Heart left ventricle (tissue), 16 donors: ENCODE measurements around the gene YARS1. TPM values are rescaled to one million over a fixed set of nuclear protein-coding genes. Genes with fewer than 3 reads are reported as not detected.
"Not testable (repeated sequence)": the region's sequence is repeated elsewhere in the genome, so short reads cannot be mapped to it uniquely, and the experiment has no call there.

ENCODE experiments used
- ATAC-seq, 4 donors: fragments of 200-7000 bp; cut with Tn5 transposase; one replicate each; pipeline ENCODE4 v1.9.1; 2020 to 2022; ENCODE audit warnings: moderate library complexity in 4 of 4, mild to moderate bottlenecking in 3 of 4, moderate number of reproducible peaks in 1 of 4
- DNase-seq, 5 donors: peaks; one replicate each; pipeline ENCODE4 v3.0.0-alpha.2; 2020
- H3K27ac ChIP-seq, 12 donors: fragments of 200-600 bp; sonication (generic) in 4 of 12; one replicate each; pipeline versions ENCODE4 v1.5.0 to v1.8.0; 2016 to 2022; ENCODE audit warnings: mild to moderate bottlenecking in 2 of 12
- H3K27me3 ChIP-seq, 9 donors: fragments of 200-600 bp; sonication (generic) in 2 of 9; one replicate each; pipeline versions ENCODE4 v1.5.1 to v1.8.0; 2016 to 2022; ENCODE audit warnings: mild to moderate bottlenecking in 3 of 9
- H3K36me3 ChIP-seq, 9 donors: fragments of 200-600 bp; sonication (generic) in 2 of 9; one replicate each; pipeline versions ENCODE4 v1.5.0 to v1.8.0; 2018 to 2022; ENCODE audit warnings: mild to moderate bottlenecking in 2 of 9
- H3K4me1 ChIP-seq, 12 donors: fragments of 200-600 bp; sonication (generic) in 4 of 12; one replicate each; pipeline versions ENCODE4 v1.5.0 to v1.8.0; 2016 to 2022; ENCODE audit warnings: mild to moderate bottlenecking in 3 of 12
- H3K4me3 ChIP-seq, 12 donors: fragments of 200-600 bp; sonication (generic) in 4 of 12; one replicate each; pipeline versions ENCODE4 v1.5.0 to v1.8.0; 2017 to 2022; ENCODE audit warnings: mild to moderate bottlenecking in 9 of 12, moderate library complexity in 4 of 12
- H3K9me3 ChIP-seq, 12 donors: fragments of 200-600 bp; sonication (generic) in 4 of 12; one replicate each; pipeline versions ENCODE4 v1.5.0 to v1.8.0; 2016 to 2022; ENCODE audit warnings: mild to moderate bottlenecking in 1 of 12
- POLR2A ChIP-seq, 2 donors: fragments of 450-650 bp; IDR thresholded peaks; one replicate each; pipeline ENCODE4 v1.6.1; 2017; ENCODE audit warnings: antibody characterized with exemption in 2 of 2, mild to moderate bottlenecking in 2 of 2, moderate library complexity in 2 of 2
- WGBS, 4 donors: extraction: QIAGEN DNeasy Blood & Tissue Kit in 2 of 4; methylation state at CpG; one replicate each; pipeline versions ENCODE4 v1.1.5 to v1.1.7; 2013 to 2018; 5-methylcytosine and 5-hydroxymethylcytosine counted together
- intact Hi-C, 10 donors: fragments of 100-400 bp; cut with DNase I; formaldehyde crosslinking; loops; one replicate each; pipeline versions ENCODE4 v1.11.1 to v1.14.2; 2022
- polyA plus RNA-seq, 2 donors: library from polyadenylated mRNA; stranded (reverse); fragments of 200-250 nt; gene quantifications; one replicate each; pipeline ENCODE4 v1.2.3, GENCODE V29; 2013
- total RNA-seq, 9 donors: library from RNA; depleted of rRNA in 2 of 9; stranded (reverse); fragments of >200 nt in 2 of 9; fragmentation: NEBNext Ultra II Directional in 3 of 9; extraction: Animal tissue kit (Norgen Biotek cat#: 25700) in 3 of 9; gene quantifications; one replicate each; pipeline versions ENCODE4 v1.1.0 to v1.2.4, GENCODE V29; 2016 to 2023
- TF ChIP-seq, protein P1 (sequence below), 12 donors: fragments of 200-600 bp; sonication (generic) in 4 of 12; IDR thresholded peaks; one replicate each; pipeline versions ENCODE4 v1.5.0 to v1.8.0; 2018 to 2022; ENCODE audit warnings: antibody characterized with exemption in 12 of 12, mild to moderate bottlenecking in 5 of 12
- donor health status: ischemic (EF 13 %, LVEDD 7.1; RV severe dilation, severe dysfunction).
- donor health status: healthy with polysubstance abuse.
- donor health status: DM: no; HTN: yes; CAD: no.
- donor health status: DM: no; HTN: no; CAD: no.
- donor health status: ischemic (EF 25% LVEDD 6.9; RV normal size, moderate dysfunction).
- donor health status: ischemic (EF 25% LVEDD 5.7; RV mildly dilated, moderate dysfunction).
- donor health status: healthy.
- donor health status: DM: yes; HTN: yes; CAD: no.
- donor health status: ischemic (EF 35%, LVEDD 5.7; RV mildly dilated, moderate dysfunction).
- donor health status: nonischemic (EF 11% LVEDD 7.7; RV severe dilation, severe dysfunction).
- donor health status: DM: yes; HTN: yes; CAD: no.
- donor health status: PGD.
- donor health status: ischemic (EF 29% LVEDD 5.4; RV normal size, mild dysfunction).
- donor health status: nonischemic (EF 23%, LVEDD 6.1; RV moderate dilation, normal function).

Gene YARS1
- total and polyA plus RNA-seq, 11 donors, result 18.6 to 61.3 (median 34.8) TPM

DNA sequence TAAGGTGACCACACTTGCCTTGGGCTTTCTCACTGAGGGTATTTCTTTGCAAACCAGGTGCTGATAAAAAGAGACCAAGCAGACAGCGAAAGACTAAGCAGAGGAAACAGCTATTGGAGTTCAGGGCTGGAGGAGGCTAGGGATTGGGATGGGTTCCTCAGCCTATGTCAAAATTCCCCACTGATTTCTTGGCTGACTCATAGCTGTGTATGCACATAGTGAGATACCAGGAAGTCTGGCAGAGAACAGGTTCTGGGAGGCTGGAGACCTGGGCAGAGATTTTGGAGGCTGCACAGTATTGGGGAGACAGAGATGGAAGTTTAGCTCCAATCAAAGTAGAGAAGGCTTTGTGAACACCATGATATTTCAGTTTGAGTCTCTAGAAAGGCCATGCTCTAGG is 25.3 kb downstream of the YARS1 start:
- H3K4me3 ChIP-seq, result no peak overlapping the region
- no peak for TF ChIP-seq POLR2A (IDR thresholded peaks at IDR 0.05)
- TF ChIP-seq, protein P1, sequence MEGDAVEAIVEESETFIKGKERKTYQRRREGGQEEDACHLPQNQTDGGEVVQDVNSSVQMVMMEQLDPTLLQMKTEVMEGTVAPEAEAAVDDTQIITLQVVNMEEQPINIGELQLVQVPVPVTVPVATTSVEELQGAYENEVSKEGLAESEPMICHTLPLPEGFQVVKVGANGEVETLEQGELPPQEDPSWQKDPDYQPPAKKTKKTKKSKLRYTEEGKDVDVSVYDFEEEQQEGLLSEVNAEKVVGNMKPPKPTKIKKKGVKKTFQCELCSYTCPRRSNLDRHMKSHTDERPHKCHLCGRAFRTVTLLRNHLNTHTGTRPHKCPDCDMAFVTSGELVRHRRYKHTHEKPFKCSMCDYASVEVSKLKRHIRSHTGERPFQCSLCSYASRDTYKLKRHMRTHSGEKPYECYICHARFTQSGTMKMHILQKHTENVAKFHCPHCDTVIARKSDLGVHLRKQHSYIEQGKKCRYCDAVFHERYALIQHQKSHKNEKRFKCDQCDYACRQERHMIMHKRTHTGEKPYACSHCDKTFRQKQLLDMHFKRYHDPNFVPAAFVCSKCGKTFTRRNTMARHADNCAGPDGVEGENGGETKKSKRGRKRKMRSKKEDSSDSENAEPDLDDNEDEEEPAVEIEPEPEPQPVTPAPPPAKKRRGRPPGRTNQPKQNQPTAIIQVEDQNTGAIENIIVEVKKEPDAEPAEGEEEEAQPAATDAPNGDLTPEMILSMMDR (IDR thresholded peaks at IDR 0.05), result no peak
- H3K4me1 ChIP-seq, result no peaks in the 10 kb centered on the region
- no peaks in the 10 kb centered on the region for H3K27me3 ChIP-seq
- no peak for DNase-seq
- H3K36me3 ChIP-seq, result peaks cover 0 to 96% (median 84%) of the 10 kb centered on the region in 9 donors
- intact Hi-C loops, result no loop called here
- no peak for ATAC-seq
- 90 to 97% (median 96%) methylated on average over 1 of the region's 1 CpG for WGBS, 4 donors
- H3K27ac ChIP-seq, result no peak overlapping the region
- H3K9me3 ChIP-seq, result no peaks in the 10 kb centered on the region

DNA sequence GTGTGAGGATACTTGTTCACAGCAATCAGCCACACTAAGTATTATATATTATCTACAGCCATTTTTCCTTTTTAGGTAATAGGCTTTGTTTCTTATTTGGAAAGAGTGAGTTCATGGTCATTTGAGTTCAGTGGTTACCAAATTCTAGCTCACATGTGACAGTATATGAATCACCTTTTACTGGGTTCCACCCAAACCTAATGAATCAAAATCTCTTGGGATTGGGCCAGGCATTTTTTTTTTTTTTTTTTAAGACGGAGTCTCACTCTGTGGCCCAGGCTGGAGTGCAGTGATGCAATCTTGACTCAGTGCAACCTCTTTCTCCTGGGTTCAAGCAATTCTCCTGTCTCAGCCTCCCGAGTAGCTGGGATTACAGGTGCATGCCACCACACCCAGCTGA is 27.8 kb downstream of the YARS1 start:
- peaks cover 0 to 98% (median 89%) of the 10 kb centered on the region in 9 donors for H3K36me3 ChIP-seq
- intact Hi-C loops, H3K4me3 ChIP-seq, DNase-seq, H3K4me1 ChIP-seq, H3K27me3 ChIP-seq, H3K9me3 ChIP-seq, H3K27ac ChIP-seq: not testable (repeated sequence)
- ATAC-seq, result peak in 2 of 4 donors; percentile 34 to 70
- whole genome bisulfite sequencing, 4 donors, result 65 to 83% (median 77%) methylated on average over 2 of the region's 2 CpGs

DNA sequence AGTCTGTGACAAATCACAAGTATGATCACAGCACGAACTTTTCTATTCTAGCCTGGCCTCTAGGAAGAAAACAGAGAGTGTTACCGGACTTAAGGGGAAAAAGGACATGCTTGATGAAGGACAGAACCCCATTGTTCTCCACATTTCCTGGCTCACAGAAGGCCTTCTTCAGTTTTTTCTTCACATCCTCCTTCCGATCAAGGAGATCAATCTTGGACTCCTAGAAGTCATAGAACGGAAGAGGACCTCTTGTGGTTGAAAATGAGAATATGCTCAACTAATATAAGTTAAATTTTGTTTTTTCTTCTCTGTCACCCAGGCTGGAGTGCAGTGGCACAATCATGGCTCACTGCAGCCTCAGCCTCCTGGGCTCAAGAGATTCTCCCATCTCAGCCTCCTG is 30.3 kb downstream of the YARS1 start:
- TF ChIP-seq, protein P1 (IDR thresholded peaks at IDR 0.05), result peak in 5 of 12 donors; percentile 8 to 31 (median 28)
- TF ChIP-seq POLR2A (IDR thresholded peaks at IDR 0.05), result no peak
- no peaks in the 10 kb centered on the region for H3K27me3 ChIP-seq
- H3K9me3 ChIP-seq, result no peaks in the 10 kb centered on the region
- no peaks in the 10 kb centered on the region for H3K4me1 ChIP-seq
- H3K4me3 ChIP-seq, result no peak overlapping the region
- intact Hi-C loops, result no loop called here
- H3K27ac ChIP-seq, result no peak overlapping the region
- WGBS, 4 donors, result 58 to 68% (median 64%) methylated on average over 4 of the region's 4 CpGs
- peaks cover 0 to 98% (median 95%) of the 10 kb centered on the region in 9 donors for H3K36me3 ChIP-seq
- ATAC-seq, result no peak
- DNase-seq, result no peak

- Histone ChIP-seq H3K36me3 (peaks cover 0 to 100% (median 95%) of the 10 kb centered on the region in 9 donors), H3K27ac (no peak overlapping the region), H3K27me3 (no peaks in the 10 kb centered on the region), H3K4me1 (no peaks in the 10 kb centered on the region), H3K4me3 (no peak overlapping the region), H3K9me3 (no peaks in the 10 kb centered on the region)
- no peak for DNase-seq
- 93 to 99% (median 95%) methylated on average over 3 of the region's 3 CpGs for WGBS, 4 donors
- intact Hi-C loops, result no loop called here
- TF ChIP-seq, protein P1 (IDR thresholded peaks at IDR 0.05), result no peak
- TF ChIP-seq POLR2A (IDR thresholded peaks at IDR 0.05), result no peak
- no peak for ATAC-seq
These were observed 32.3 kb downstream of the YARS1 start for GRCh38 chr1:32784817-32785216.

GRCh38 chr1:32783851-32784250 is 33.3 kb downstream of the YARS1 start:
- DNase-seq, result no peak
- ATAC-seq, result no peak
- WGBS, 4 donors, result 96 to 98% (median 97%) methylated on average over 5 of the region's 5 CpGs
- H3K27me3 ChIP-seq, result no peaks in the 10 kb centered on the region
- no peaks in the 10 kb centered on the region for H3K4me1 ChIP-seq
- no peaks in the 10 kb centered on the region for H3K9me3 ChIP-seq
- H3K36me3 ChIP-seq, result peaks cover 0 to 100% (median 95%) of the 10 kb centered on the region in 9 donors
- H3K27ac ChIP-seq, result no peak overlapping the region
- TF ChIP-seq, protein P1 (IDR thresholded peaks at IDR 0.05), result no peak
- no peak for TF ChIP-seq POLR2A (IDR thresholded peaks at IDR 0.05)
- intact Hi-C loops, result no loop called here
- no peak overlapping the region for H3K4me3 ChIP-seq
